ENCODE data around the gene SLAMF8. TPM values are rescaled to one million over a fixed set of nuclear protein-coding genes. Genes with fewer than 3 reads are reported as not detected.

Gene SLAMF8
- total and polyA plus RNA-seq, 10 donors: 12.9 to 40.0 (median 18.7) TPM

GRCh38 chr1:159831412-159832141 lies 4.9 kb downstream of the SLAMF8 start:
- Histone ChIP-seq H3K36me3 (peaks cover 0 to 35% (median 1%) of the 10 kb centered on the region in 6 donors), H3K9me3 (no peaks in the 10 kb centered on the region), H3K27me3 (replicated peaks in 1 of 7) (no peaks in the 10 kb centered on the region), H3K4me3 (no peak overlapping the region), H3K27ac (no peak overlapping the region), H3K4me1 (peaks cover 11 to 39% (median 35%) of the 10 kb centered on the region in 6 donors)
- WGBS, 5 donors: 75 to 85% (median 85%) methylated on average over 7 of the region's 7 CpGs
- intact Hi-C loops (cut with DNase I; ENCODE audit: low total_unique reads): no loop called here
- no peak for TF ChIP-seq POLR2A (IDR thresholded peaks at IDR 0.05)
- TF ChIP-seq CTCF (IDR thresholded peaks at IDR 0.05 in 8 of 11, conservative IDR thresholded peaks at IDR 0.05 in 3 of 11): no peak
- no peak for TF ChIP-seq POLR2AphosphoS5 (IDR thresholded peaks at IDR 0.05)
- no peak for DNase-seq

GRCh38 chr1:159832309-159832708 lies 5.6 kb downstream of the SLAMF8 start:
- intact Hi-C loops (cut with DNase I; ENCODE audit: low total_unique reads): no loop called here
- no peak overlapping the region for H3K4me3 ChIP-seq
- WGBS, 5 donors: 91 to 95% (median 94%) methylated on average over 2 of the region's 2 CpGs
- peaks cover 7 to 32% (median 28%) of the 10 kb centered on the region in 6 donors for H3K4me1 ChIP-seq
- peaks cover 0 to 42% (median 1%) of the 10 kb centered on the region in 6 donors for H3K36me3 ChIP-seq
- no peak overlapping the region for H3K27ac ChIP-seq
- H3K27me3 ChIP-seq (replicated peaks in 1 of 7): no peaks in the 10 kb centered on the region
- DNase-seq: no peak
- H3K9me3 ChIP-seq: no peaks in the 10 kb centered on the region
- TF ChIP-seq CTCF (IDR thresholded peaks at IDR 0.05 in 8 of 11, conservative IDR thresholded peaks at IDR 0.05 in 3 of 11) (no peak), POLR2AphosphoS5 (IDR thresholded peaks at IDR 0.05) (no peak), POLR2A (IDR thresholded peaks at IDR 0.05) (no peak)

GRCh38 chr1:159835356-159835755 lies 8.7 kb downstream of the SLAMF8 start:
- no peak for DNase-seq
- no peaks in the 10 kb centered on the region for H3K27me3 ChIP-seq (replicated peaks in 1 of 7)
- intact Hi-C loops (cut with DNase I; ENCODE audit: low total_unique reads): no loop called here
- no peak overlapping the region for H3K4me3 ChIP-seq
- no peak overlapping the region for H3K27ac ChIP-seq
- H3K9me3 ChIP-seq: no peaks in the 10 kb centered on the region
- peaks cover 0 to 1% (median under 1%) of the 10 kb centered on the region in 6 donors for H3K4me1 ChIP-seq
- WGBS, 5 donors: 40 to 64% (median 58%) methylated on average over 3 of the region's 3 CpGs
- H3K36me3 ChIP-seq: peaks cover 0 to 48% (median 1%) of the 10 kb centered on the region in 6 donors
- TF ChIP-seq CTCF (IDR thresholded peaks at IDR 0.05 in 8 of 11, conservative IDR thresholded peaks at IDR 0.05 in 3 of 11) (no peak), POLR2A (IDR thresholded peaks at IDR 0.05) (no peak), POLR2AphosphoS5 (IDR thresholded peaks at IDR 0.05) (no peak)

GRCh38 chr1:159835862-159836525 lies 9.3 kb downstream of the SLAMF8 start:
- intact Hi-C loops (cut with DNase I; ENCODE audit: low total_unique reads): no loop called here
- no peak for DNase-seq
- WGBS, 5 donors: 69 to 87% (median 73%) methylated on average over 8 of the region's 8 CpGs
- Histone ChIP-seq H3K27me3 (replicated peaks in 1 of 7) (no peaks in the 10 kb centered on the region), H3K4me3 (no peak overlapping the region), H3K27ac (no peak overlapping the region), H3K4me1 (no peaks in the 10 kb centered on the region), H3K36me3 (peaks cover 0 to 48% (median 1%) of the 10 kb centered on the region in 6 donors), H3K9me3 (no peaks in the 10 kb centered on the region)
- TF ChIP-seq POLR2A (IDR thresholded peaks at IDR 0.05) (no peak), CTCF (IDR thresholded peaks at IDR 0.05 in 8 of 11, conservative IDR thresholded peaks at IDR 0.05 in 3 of 11) (peak in 1 of 11 experiments; percentile 12), POLR2AphosphoS5 (IDR thresholded peaks at IDR 0.05) (no peak)
